ENCODE data around the gene MLH3. TPM values are rescaled to one million over a fixed set of nuclear protein-coding genes. Genes with fewer than 3 reads are reported as not detected.

MLH3 gene
- polyA plus RNA-seq, 1 of the 3 experiments (the other 2 are of a cell fraction), result 3.8 TPM

GRCh38 chr14:75030147-75030546, 21.1 kb downstream of the MLH3 start (continued):
- no peak for TF ChIP-seq NFIC (IDR thresholded peaks at IDR 0.05; ENCODE audit: borderline replicate concordance)

DNA sequence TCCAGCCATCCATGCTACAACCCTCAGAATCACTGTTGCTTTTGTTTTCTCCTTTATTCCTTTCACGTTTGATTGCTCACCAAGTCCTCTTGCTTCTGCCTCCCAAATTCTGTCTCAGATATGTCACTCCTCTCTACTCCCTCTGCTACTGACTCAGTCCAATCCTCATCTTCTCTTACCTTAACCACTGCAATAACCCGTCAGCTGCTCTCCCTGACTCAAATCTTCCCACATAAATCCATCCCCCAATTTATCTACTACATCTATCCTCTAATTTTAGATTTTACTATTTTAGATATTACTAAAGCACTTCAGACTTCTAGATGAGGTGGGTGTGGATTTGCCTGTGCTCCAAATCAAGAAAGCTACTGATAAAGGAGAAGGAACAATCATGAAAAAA, 25.4 kb downstream of the MLH3 start:
- no peak overlapping the region for H3K9ac ChIP-seq
- H3F3A ChIP-seq (replicated peaks; ENCODE audit: insufficient read depth), result peaks cover 12% of the 10 kb centered on the region
- no peak for DNase-seq
- H3K27ac ChIP-seq (ENCODE audit: low read depth in 2 of 2, low read length in 1 of 2), result no peak overlapping the region
- no peak overlapping the region for H3K4me2 ChIP-seq
- no peaks in the 10 kb centered on the region for H3K9me3 ChIP-seq
- ChIA-PET POLR2A (no interaction called here), CTCF (interaction anchor here (1.6 to 4.7 kb wide), 3 partner anchors 19 to 165 kb away, joined by 3 to 28 read pairs (median 4); no protein-coding TSS in a partner anchor)
- no peaks in the 10 kb centered on the region for H3K79me2 ChIP-seq (ENCODE audit: insufficient read depth)
- peaks cover 0 to 5% of the 10 kb centered on the region in 2 experiments; a peak in 1 of 4 replicates for H3K4me1 ChIP-seq (ENCODE audit: control insufficient read depth in 1 of 2, insufficient read depth in 2 of 2, low read depth in 1 of 2, low read length in 1 of 2)
- H2AFZ ChIP-seq (ENCODE audit: low read depth), result no peak overlapping the region
- peaks cover 12 to 23% of the 10 kb centered on the region in 2 experiments for H3K36me3 ChIP-seq (replicated peaks in 1 of 2; ENCODE audit: control insufficient read depth in 1 of 2, insufficient read depth in 2 of 2, low read length in 1 of 2)
- 95% methylated on average over 2 of the region's 2 CpGs for WGBS (ENCODE audit: low lambda C conversion rate)
- no peak for TF ChIP-seq EZH2phosphoT487 (IDR thresholded peaks at IDR 0.05; ENCODE audit: borderline replicate concordance, low read depth)
- no peak for TF ChIP-seq GATA2 (CRISPR knock-in tag; IDR thresholded peaks at IDR 0.05)
- no peak for TF ChIP-seq MEF2A (IDR thresholded peaks at IDR 0.05; ENCODE audit: borderline replicate concordance, low read depth)
- no peak for TF ChIP-seq TAF1 (IDR thresholded peaks at IDR 0.05; ENCODE audit: borderline replicate concordance, low read depth, low read length)
- no peak for TF ChIP-seq EP300 (IDR thresholded peaks at IDR 0.05; ENCODE audit: borderline replicate concordance in 1 of 2, low read depth in 1 of 2, low read length in 1 of 2)
- no peak for TF ChIP-seq TCF12 (IDR thresholded peaks at IDR 0.05)
- no peak for TF ChIP-seq RXRA (IDR thresholded peaks at IDR 0.05; ENCODE audit: borderline replicate concordance, low read depth)
- no peak for TF ChIP-seq IRF3 (IDR thresholded peaks at IDR 0.05; ENCODE audit: low read depth, low read length)
- TF ChIP-seq ELF1 (IDR thresholded peaks at IDR 0.05), result no peak
- TF ChIP-seq REST (IDR thresholded peaks at IDR 0.05; ENCODE audit: low read depth, low read length), result no peak
- TF ChIP-seq SIN3A (IDR thresholded peaks at IDR 0.05; ENCODE audit: borderline replicate concordance, low read depth, low read length), result no peak
- no peak for TF ChIP-seq NFIC (IDR thresholded peaks at IDR 0.05; ENCODE audit: borderline replicate concordance)
- no peak for TF ChIP-seq NRF1 (IDR thresholded peaks at IDR 0.05; ENCODE audit: low read depth, low read length)
- TF ChIP-seq MXI1 (IDR thresholded peaks at IDR 0.05; ENCODE audit: low read depth, low read length), result no peak
- TF ChIP-seq FOXJ3 (CRISPR knock-in tag; IDR thresholded peaks at IDR 0.05), result no peak
- no peak for TF ChIP-seq CTCF (IDR thresholded peaks at IDR 0.05)
- no peak for TF ChIP-seq FOSL2 (IDR thresholded peaks at IDR 0.05; ENCODE audit: borderline replicate concordance, low read depth)
- H3K4me3 ChIP-seq (ENCODE audit: low read depth in 2 of 2, low read length in 1 of 2), result no peak overlapping the region
- no peaks in the 10 kb centered on the region for H3K9me2 ChIP-seq
- no peaks in the 10 kb centered on the region for H4K20me1 ChIP-seq (ENCODE audit: insufficient read depth)
- no peaks in the 10 kb centered on the region for H3K27me3 ChIP-seq (ENCODE audit: insufficient read depth)

All from SK-N-SH (cell line).